ENCODE measurements around the gene STC2.

- TF ChIP-seq POLR2A (IDR thresholded peaks at IDR 0.05) (no peak), CTCF (IDR thresholded peaks at IDR 0.05 in 8 of 11, conservative IDR thresholded peaks at IDR 0.05 in 3 of 11) (no peak)
Measured at GRCh38 chr5:173339286-173339685, 11.1 kb upstream of the STC2 start.
